ENCODE measurements around the gene TMED8. TPM values are rescaled to one million over a fixed set of nuclear protein-coding genes. Genes with fewer than 3 reads are reported as not detected.
"Not testable (repeated sequence)": the region's sequence is repeated elsewhere in the genome, so short reads cannot be mapped to it uniquely, and the experiment has no call there.

TMED8 gene
- total RNA-seq, 1 experiment from 2014 or later, result 21.0 TPM

- no peak for DNase-seq (ENCODE audit: low spot score)
- TF ChIP-seq CTCF (conservative IDR thresholded peaks at IDR 0.05; ENCODE audit: low read depth, low read length) (no peak), EZH2 (IDR thresholded peaks at IDR 0.05; ENCODE audit: borderline replicate concordance, low read depth, low read length, poor library complexity, severe bottlenecking) (no peak)
- POLR2A ChIA-PET (ENCODE audit: low non-redundant PET), result no interaction called here
- Histone ChIP-seq H3K9me3 (ENCODE audit: low read depth, low read length, poor library complexity, severe bottlenecking) (no peaks in the 10 kb centered on the region), H3K27ac (ENCODE audit: low read depth, low read length, poor library complexity, severe bottlenecking) (no peak overlapping the region), H3K36me3 (ENCODE audit: insufficient read depth, low read length, poor library complexity, severe bottlenecking) (no peaks in the 10 kb centered on the region), H3K4me3 (ENCODE audit: low read depth, low read length, poor library complexity, severe bottlenecking) (no peak overlapping the region), H3K27me3 (replicated peaks; ENCODE audit: insufficient read depth, low read depth, low read length, poor library complexity) (no peaks in the 10 kb centered on the region), H3K4me1 (ENCODE audit: insufficient read depth, low read length, poor library complexity, severe bottlenecking) (no peaks in the 10 kb centered on the region)
- intact Hi-C loops (cut with micrococcal nuclease; ENCODE audit: unreplicated experiment), result no loop called here
- CTCF ChIA-PET, result no interaction called here
- TSS peak; percentile 7 for BruUV-seq (replicated peaks)
These were observed 38.6 kb downstream of the TMED8 start for GRCh38 chr14:77338302-77338701.

- ChIA-PET POLR2A (ENCODE audit: low non-redundant PET) (no interaction called here), CTCF (no interaction called here)
- H3K36me3 ChIP-seq (ENCODE audit: insufficient read depth, low read length, poor library complexity, severe bottlenecking), result no peaks in the 10 kb centered on the region
- no peaks in the 10 kb centered on the region for H3K4me1 ChIP-seq (ENCODE audit: insufficient read depth, low read length, poor library complexity, severe bottlenecking)
- H3K27ac ChIP-seq (ENCODE audit: low read depth, low read length, poor library complexity, severe bottlenecking), result no peak overlapping the region
- no peaks in the 10 kb centered on the region for H3K9me3 ChIP-seq (ENCODE audit: low read depth, low read length, poor library complexity, severe bottlenecking)
- TF ChIP-seq EZH2 (IDR thresholded peaks at IDR 0.05; ENCODE audit: borderline replicate concordance, low read depth, low read length, poor library complexity, severe bottlenecking), result no peak
- no peak for TF ChIP-seq CTCF (conservative IDR thresholded peaks at IDR 0.05; ENCODE audit: low read depth, low read length)
- DNase-seq (ENCODE audit: low spot score), result no peak
- no peaks in the 10 kb centered on the region for H3K27me3 ChIP-seq (replicated peaks; ENCODE audit: insufficient read depth, low read depth, low read length, poor library complexity)
- no peak overlapping the region for H3K4me3 ChIP-seq (ENCODE audit: low read depth, low read length, poor library complexity, severe bottlenecking)
- intact Hi-C loops (cut with micrococcal nuclease; ENCODE audit: unreplicated experiment), result no loop called here
- BruUV-seq (replicated peaks), result no TSS peak
These were observed 39.0 kb downstream of the TMED8 start for GRCh38 chr14:77337880-77338279.

GRCh38 chr14:77337255-77337654 is 39.6 kb downstream of the TMED8 start:
- POLR2A ChIA-PET (ENCODE audit: low non-redundant PET); H3K27me3 ChIP-seq (replicated peaks; ENCODE audit: insufficient read depth, low read depth, low read length, poor library complexity); H3K4me1 ChIP-seq (ENCODE audit: insufficient read depth, low read length, poor library complexity, severe bottlenecking); H3K27ac ChIP-seq (ENCODE audit: low read depth, low read length, poor library complexity, severe bottlenecking); BruUV-seq (replicated peaks); H3K4me3 ChIP-seq (ENCODE audit: low read depth, low read length, poor library complexity, severe bottlenecking); CTCF ChIA-PET; H3K9me3 ChIP-seq (ENCODE audit: low read depth, low read length, poor library complexity, severe bottlenecking); intact Hi-C loops (cut with micrococcal nuclease; ENCODE audit: unreplicated experiment); H3K36me3 ChIP-seq (ENCODE audit: insufficient read depth, low read length, poor library complexity, severe bottlenecking); DNase-seq (ENCODE audit: low spot score): not testable (repeated sequence)

- TF ChIP-seq EZH2 (IDR thresholded peaks at IDR 0.05; ENCODE audit: borderline replicate concordance, low read depth, low read length, poor library complexity, severe bottlenecking) (no peak), CTCF (conservative IDR thresholded peaks at IDR 0.05; ENCODE audit: low read depth, low read length) (no peak)
- ChIA-PET POLR2A (ENCODE audit: low non-redundant PET) (no interaction called here), CTCF (no interaction called here)
- Histone ChIP-seq H3K4me3 (ENCODE audit: low read depth, low read length, poor library complexity, severe bottlenecking) (no peak overlapping the region), H3K36me3 (ENCODE audit: insufficient read depth, low read length, poor library complexity, severe bottlenecking) (no peaks in the 10 kb centered on the region), H3K4me1 (ENCODE audit: insufficient read depth, low read length, poor library complexity, severe bottlenecking) (no peaks in the 10 kb centered on the region), H3K27me3 (replicated peaks; ENCODE audit: insufficient read depth, low read depth, low read length, poor library complexity) (no peaks in the 10 kb centered on the region), H3K27ac (ENCODE audit: low read depth, low read length, poor library complexity, severe bottlenecking) (no peak overlapping the region), H3K9me3 (ENCODE audit: low read depth, low read length, poor library complexity, severe bottlenecking) (no peaks in the 10 kb centered on the region)
- DNase-seq (ENCODE audit: low spot score), result no peak
- intact Hi-C loops (cut with micrococcal nuclease; ENCODE audit: unreplicated experiment), result no loop called here
- BruUV-seq (replicated peaks), result no TSS peak
These were observed 41.3 kb downstream of the TMED8 start for GRCh38 chr14:77335576-77335975.
